Measurements from ENCODE around the gene SRRM4. TPM values are rescaled to one million over a fixed set of nuclear protein-coding genes. Genes with fewer than 3 reads are reported as not detected.
"Not testable (repeated sequence)": the region's sequence is repeated elsewhere in the genome, so short reads cannot be mapped to it uniquely, and the experiment has no call there.

Gene SRRM4
- total and polyA plus RNA-seq, 9 donors = 0.02 TPM; not detected in 6

GRCh38 chr12:119020406-119021360, 39.3 kb downstream of the SRRM4 start:
- TF ChIP-seq CTCF (IDR thresholded peaks at IDR 0.05) (no peak), POLR2A (IDR thresholded peaks at IDR 0.05) (no peak), EP300 (IDR thresholded peaks at IDR 0.05) (no peak)
- no peak for DNase-seq
- H3K27me3 ChIP-seq = no peaks in the 10 kb centered on the region
- intact Hi-C loops (cut with DNase I) = no loop called here
- no peak overlapping the region for H3K27ac ChIP-seq
- WGBS, 3 donors = 11 to 16% (median 16%) methylated on average over 21 of the region's 21 CpGs
- no peak overlapping the region for H3K4me3 ChIP-seq
- no peaks in the 10 kb centered on the region for H3K9me3 ChIP-seq
- H3K36me3 ChIP-seq = no peaks in the 10 kb centered on the region
- no peaks in the 10 kb centered on the region for H3K4me1 ChIP-seq (ENCODE audit: insufficient read depth)

- H3K27me3 ChIP-seq = no peaks in the 10 kb centered on the region
- WGBS, 3 donors = 14 to 19% (median 17%) methylated on average over 3 of the region's 3 CpGs
- TF ChIP-seq CTCF (IDR thresholded peaks at IDR 0.05) = no peak
- no peak for TF ChIP-seq POLR2A (IDR thresholded peaks at IDR 0.05)
Observed at GRCh38 chr12:119024356-119024755, 43.0 kb downstream of the SRRM4 start.

GRCh38 chr12:119025786-119026185, 44.4 kb downstream of the SRRM4 start:
- Histone ChIP-seq H3K27me3 (no peaks in the 10 kb centered on the region), H3K4me3 (no peak overlapping the region), H3K9me3 (no peaks in the 10 kb centered on the region), H3K4me1 (ENCODE audit: insufficient read depth) (no peaks in the 10 kb centered on the region), H3K36me3 (no peaks in the 10 kb centered on the region), H3K27ac (no peak overlapping the region)
- WGBS, 3 donors = 78 to 89% (median 85%) methylated on average over 3 of the region's 3 CpGs
- DNase-seq = no peak
- no peak for TF ChIP-seq POLR2A (IDR thresholded peaks at IDR 0.05)
- TF ChIP-seq EP300 (IDR thresholded peaks at IDR 0.05) = no peak
- TF ChIP-seq CTCF (IDR thresholded peaks at IDR 0.05) = no peak
- intact Hi-C loops (cut with DNase I) = no loop called here

More at GRCh38 chr12:119024356-119024755, 43.0 kb downstream of the SRRM4 start:
- no peaks in the 10 kb centered on the region for H3K4me1 ChIP-seq (ENCODE audit: insufficient read depth)
- H3K27ac ChIP-seq = no peak overlapping the region
- H3K36me3 ChIP-seq = no peaks in the 10 kb centered on the region
- H3K4me3 ChIP-seq = no peak overlapping the region
- H3K9me3 ChIP-seq = no peaks in the 10 kb centered on the region
- no peak for DNase-seq
- intact Hi-C loops (cut with DNase I) = no loop called here

GRCh38 chr12:119033332-119033731, 52.0 kb downstream of the SRRM4 start:
- H3K4me1 ChIP-seq (ENCODE audit: insufficient read depth); intact Hi-C loops (cut with DNase I); H3K27me3 ChIP-seq; H3K9me3 ChIP-seq; H3K36me3 ChIP-seq; DNase-seq; H3K4me3 ChIP-seq; H3K27ac ChIP-seq: not testable (repeated sequence)
- 91 to 92% (median 92%) methylated on average over 14 of the region's 14 CpGs for WGBS, 3 donors
